Thymus (tissue), 11 donors: ENCODE measurements around the gene LY9. TPM values are rescaled to one million over a fixed set of nuclear protein-coding genes. Genes with fewer than 3 reads are reported as not detected.
A peak's percentile ranks its signal among the peaks of the same experiment; 100 is the strongest.

Experiments used
- DNase-seq, 9 donors: peaks; one replicate each; pipeline ENCODE4 v3.0.0-alpha.2; 2013; ENCODE audit warnings: low spot score in 9 of 9, low read depth in 6 of 9, missing footprints in 1 of 9
- H3K27ac ChIP-seq, 2 donors: one replicate each; pipeline ENCODE4 v1.5.1; 2013; ENCODE audit warnings: control low read depth in 1 of 2, low read depth in 1 of 2, low read length in 1 of 2, mild to moderate bottlenecking in 1 of 2, moderate library complexity in 1 of 2
- H3K27me3 ChIP-seq, 2 donors: one replicate each; pipeline ENCODE4 v1.5.1; 2013; ENCODE audit warnings: low read length in 1 of 2; ENCODE audit not compliant: control insufficient read depth in 2 of 2, insufficient read depth in 1 of 2
- H3K36me3 ChIP-seq, 2 donors: one replicate each; pipeline ENCODE4 v1.5.1; 2013; ENCODE audit warnings: low read length in 1 of 2, mild to moderate bottlenecking in 1 of 2, moderate library complexity in 1 of 2; ENCODE audit not compliant: control insufficient read depth in 2 of 2, insufficient read depth in 2 of 2
- H3K4me1 ChIP-seq, 2 donors: one replicate each; pipeline ENCODE4 v1.5.1; 2013; ENCODE audit warnings: low read length in 2 of 2; ENCODE audit not compliant: control insufficient read depth in 2 of 2, insufficient read depth in 2 of 2
- H3K4me3 ChIP-seq, 2 donors: one replicate each; pipeline ENCODE4 v1.5.1; 2013; ENCODE audit warnings: low read length in 2 of 2, control low read depth in 1 of 2, mild to moderate bottlenecking in 1 of 2
- H3K9me3 ChIP-seq, 2 donors: one replicate each; pipeline ENCODE4 v1.5.1; 2013; ENCODE audit warnings: low read length in 1 of 2, mild to moderate bottlenecking in 1 of 2; ENCODE audit not compliant: control insufficient read depth in 2 of 2, insufficient read depth in 1 of 2
- WGBS: extraction: QIAGEN DNeasy Blood & Tissue Kit; methylation state at CpG from one replicate; pipeline ENCODE4 v1.1.7; 2013; 5-methylcytosine and 5-hydroxymethylcytosine counted together
- polyA plus RNA-seq: library from polyadenylated mRNA; stranded (reverse); fragments of 200-250 nt; gene quantifications from one replicate; pipeline ENCODE4 v1.2.3, GENCODE V29; 2013
- total RNA-seq: library from RNA; stranded (reverse); fragments of 120-200 nt; gene quantifications from one replicate; pipeline ENCODE4 v1.2.4, GENCODE V29; 2013
- donor health status: healthy.

LY9 gene
- total and polyA plus RNA-seq, 2 donors, result 25.3 to 28.6 TPM

DNA sequence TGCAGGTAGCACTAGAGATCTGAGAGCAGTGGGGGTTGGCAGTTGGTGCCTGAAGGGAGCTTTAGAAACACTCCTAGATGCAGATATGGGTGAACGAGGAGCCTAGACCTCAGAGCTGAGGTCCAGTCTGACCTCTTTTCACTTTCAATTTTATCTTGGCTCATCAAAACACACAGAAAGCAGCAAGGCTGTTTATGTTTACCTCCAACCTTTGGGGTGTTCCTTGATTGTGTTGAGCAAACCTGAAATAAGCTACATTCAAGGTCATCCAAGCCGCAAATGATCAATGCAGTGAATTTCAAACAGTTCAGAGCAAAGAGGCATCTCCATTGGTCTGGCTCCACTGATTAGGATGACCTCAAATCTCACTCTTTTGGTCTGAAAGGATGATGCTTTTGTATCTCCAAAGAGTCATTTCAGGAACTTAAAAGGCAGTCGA lies 1.3 kb downstream of the LY9 start:
- Histone ChIP-seq H3K36me3 (peaks cover 3 to 7% of the 10 kb centered on the region in 2 donors), H3K27ac (peak overlapping the region; percentile 90 to 93), H3K4me3 (peak overlapping the region; percentile 34 to 52), H3K27me3 (no peaks in the 10 kb centered on the region), H3K4me1 (peaks cover 24 to 46% of the 10 kb centered on the region in 2 donors), H3K9me3 (peaks cover 0 to 3% of the 10 kb centered on the region in 2 donors)
- DNase-seq, result peak in 1 of 9 donors; percentile 40
- WGBS, result 62% methylated on average over 3 of the region's 3 CpGs

GRCh38 chr1:160797861-160798273 lies 1.9 kb downstream of the LY9 start:
- Histone ChIP-seq H3K4me1 (peaks cover 24 to 46% of the 10 kb centered on the region in 2 donors), H3K36me3 (peaks cover 5 to 8% of the 10 kb centered on the region in 2 donors), H3K9me3 (peaks cover 0 to 3% of the 10 kb centered on the region in 2 donors), H3K4me3 (peak overlapping the region; percentile 34 to 52), H3K27me3 (no peaks in the 10 kb centered on the region), H3K27ac (peak overlapping the region; percentile 89 to 93)
- WGBS, result 33% methylated on average over 4 of the region's 4 CpGs
- peak; percentile 43 to 89 (median 70) for DNase-seq

GRCh38 chr1:160798439-160798838 lies 2.5 kb downstream of the LY9 start:
- Histone ChIP-seq H3K9me3 (peaks cover 0 to 3% of the 10 kb centered on the region in 2 donors), H3K27ac (peak overlapping the region; percentile 74 to 93), H3K27me3 (no peaks in the 10 kb centered on the region), H3K4me1 (peaks cover 24 to 46% of the 10 kb centered on the region in 2 donors), H3K36me3 (peaks cover 5 to 8% of the 10 kb centered on the region in 2 donors), H3K4me3 (peak overlapping the region; percentile 27 to 52)
- DNase-seq, result no peak
- 77% methylated on average over 2 of the region's 2 CpGs for WGBS

GRCh38 chr1:160799641-160800040 lies 3.7 kb downstream of the LY9 start:
- no peaks in the 10 kb centered on the region for H3K27me3 ChIP-seq
- WGBS, result 98% methylated on average over 5 of the region's 5 CpGs
- no peak overlapping the region for H3K27ac ChIP-seq
- H3K9me3 ChIP-seq, result peaks cover 0 to 3% of the 10 kb centered on the region in 2 donors
- peak overlapping the region in 1 of 2 donors; percentile 22 for H3K4me3 ChIP-seq
- no peak for DNase-seq
- peaks cover 24 to 46% of the 10 kb centered on the region in 2 donors for H3K4me1 ChIP-seq
- H3K36me3 ChIP-seq, result peaks cover 5 to 8% of the 10 kb centered on the region in 2 donors

DNA sequence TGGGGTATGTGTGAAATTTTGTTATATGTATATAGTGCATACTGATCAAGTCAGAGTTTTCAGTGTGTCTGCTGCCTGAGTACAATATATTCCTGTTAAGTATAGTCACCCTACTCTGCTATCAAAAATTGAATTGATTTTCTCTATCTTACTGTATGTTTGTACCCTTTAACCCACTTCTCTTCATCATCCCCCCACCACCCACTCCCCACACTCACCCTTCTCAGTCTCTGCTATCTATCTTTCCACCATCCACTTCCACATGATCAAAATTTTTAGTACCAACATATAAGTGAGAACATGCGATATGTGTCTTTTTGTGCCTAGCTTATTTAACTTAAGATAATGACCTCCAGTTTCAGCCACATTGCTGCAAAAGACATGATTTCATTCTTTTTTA lies 4.2 kb downstream of the LY9 start:
- Histone ChIP-seq H3K27ac (no peak overlapping the region), H3K36me3 (peaks cover 5 to 8% of the 10 kb centered on the region in 2 donors), H3K27me3 (no peaks in the 10 kb centered on the region), H3K9me3 (peaks cover 0 to 3% of the 10 kb centered on the region in 2 donors), H3K4me1 (peaks cover 24 to 42% of the 10 kb centered on the region in 2 donors), H3K4me3 (no peak overlapping the region)
- no peak for DNase-seq
- 90% methylated on average over 1 of the region's 1 CpG for whole genome bisulfite sequencing

GRCh38 chr1:160800645-160801408 lies 4.9 kb downstream of the LY9 start:
- no peaks in the 10 kb centered on the region for H3K27me3 ChIP-seq
- H3K9me3 ChIP-seq, result no peaks in the 10 kb centered on the region
- H3K36me3 ChIP-seq, result peaks cover 5 to 8% of the 10 kb centered on the region in 2 donors
- peaks cover 19 to 35% of the 10 kb centered on the region in 2 donors for H3K4me1 ChIP-seq
- peak overlapping the region; percentile 1 to 8 for H3K4me3 ChIP-seq
- DNase-seq, result peak in 2 of 9 donors; percentile 39 to 70
- no peak overlapping the region for H3K27ac ChIP-seq
- WGBS, result 53% methylated on average over 4 of the region's 4 CpGs

DNA sequence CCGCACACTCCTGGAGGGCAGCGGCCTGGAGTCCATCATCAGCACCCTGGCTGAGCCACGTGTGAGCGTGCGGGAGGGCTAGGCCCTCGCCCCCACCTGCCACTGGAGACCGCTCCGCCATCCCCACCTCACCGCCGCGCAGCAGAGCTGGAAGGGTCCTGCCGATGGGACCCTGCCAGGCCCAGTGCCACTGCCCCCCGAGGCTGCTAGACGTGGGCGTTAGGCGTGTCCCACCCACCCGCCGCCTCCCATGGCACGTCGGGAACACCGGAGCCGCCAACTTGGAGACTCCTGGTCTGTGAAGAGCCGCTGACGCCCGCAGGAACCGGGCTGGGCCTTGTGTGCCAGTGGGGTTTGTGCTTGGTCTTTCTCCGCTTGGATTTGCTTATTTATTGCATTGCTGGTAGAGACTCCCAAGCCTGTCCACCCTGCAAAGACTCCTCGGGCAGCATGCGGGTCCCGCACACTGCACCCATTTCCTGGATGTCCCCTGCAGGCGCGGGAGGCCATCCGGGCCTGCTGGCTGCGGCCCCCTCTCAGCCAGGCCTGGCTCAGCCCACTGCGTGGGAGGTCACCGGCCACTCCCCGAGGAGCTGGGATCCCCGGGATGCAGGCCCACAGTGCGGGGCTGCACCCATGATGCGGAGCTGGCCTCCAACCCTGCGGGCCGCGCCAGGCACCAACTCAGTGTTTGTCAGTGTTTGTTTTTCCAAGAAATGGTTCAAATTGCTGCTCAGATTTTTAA lies 6.0 kb downstream of the LY9 start:
- 98% methylated on average over 43 of the region's 43 CpGs for WGBS
- no peak overlapping the region for H3K4me3 ChIP-seq

DNA sequence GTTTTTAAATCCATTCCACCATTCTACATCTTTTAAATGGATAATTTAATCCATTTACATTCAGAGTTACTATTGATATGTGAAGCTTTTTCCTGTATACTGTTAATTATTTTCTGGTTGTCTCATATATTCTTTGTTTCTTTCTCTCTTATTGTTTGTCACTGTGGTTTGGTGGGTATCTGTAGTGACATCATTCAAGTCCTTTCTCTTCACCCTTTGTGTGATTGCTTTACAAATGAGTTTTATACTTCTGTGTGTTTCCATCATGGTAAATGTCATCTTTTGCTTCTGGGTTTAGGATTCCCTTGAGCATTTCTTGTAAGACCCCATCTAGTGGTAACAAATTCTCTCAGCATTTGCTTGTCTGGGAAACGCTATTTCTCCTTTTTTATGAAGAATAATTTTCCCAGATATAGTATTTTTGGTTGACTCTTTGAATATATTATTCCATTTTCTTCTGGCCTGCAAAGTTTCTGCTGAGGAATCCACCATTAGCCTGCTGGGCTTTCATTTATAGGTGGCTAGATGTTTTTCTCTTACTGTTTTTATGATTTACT lies 10.2 kb downstream of the LY9 start:
- Histone ChIP-seq H3K4me3 (no peak overlapping the region), H3K4me1 (no peaks in the 10 kb centered on the region), H3K27ac (no peak overlapping the region), H3K27me3 (no peaks in the 10 kb centered on the region), H3K9me3 (peaks cover 1 to 11% of the 10 kb centered on the region in 2 donors), H3K36me3 (peaks cover 5 to 19% of the 10 kb centered on the region in 2 donors)
- WGBS, result 95% methylated on average over 1 of the region's 1 CpG
- DNase-seq, result no peak

More for the DNA sequence above, 6.0 kb downstream of the LY9 start:
- H3K36me3 ChIP-seq, result peaks cover 5 to 8% of the 10 kb centered on the region in 2 donors
- no peak for DNase-seq
- no peaks in the 10 kb centered on the region for H3K27me3 ChIP-seq
- H3K9me3 ChIP-seq, result no peaks in the 10 kb centered on the region
- peaks cover 11 to 23% of the 10 kb centered on the region in 2 donors for H3K4me1 ChIP-seq
- H3K27ac ChIP-seq, result no peak overlapping the region
